WI38 (cell line): ENCODE data around the gene FAM184A.

Source experiments
- H3K4me3 ChIP-seq: 2 replicates; pipeline ENCODE4 v1.5.1; 2011; ENCODE audit warnings: low read depth, mild to moderate bottlenecking, control low read depth, low read length
- TF ChIP-seq, protein P1 (sequence below): IDR thresholded peaks from 2 replicates; pipeline ENCODE4 v1.5.1; 2012; ENCODE audit warnings: low read depth, mild to moderate bottlenecking, control low read depth, low read length

FAM184A gene

DNA sequence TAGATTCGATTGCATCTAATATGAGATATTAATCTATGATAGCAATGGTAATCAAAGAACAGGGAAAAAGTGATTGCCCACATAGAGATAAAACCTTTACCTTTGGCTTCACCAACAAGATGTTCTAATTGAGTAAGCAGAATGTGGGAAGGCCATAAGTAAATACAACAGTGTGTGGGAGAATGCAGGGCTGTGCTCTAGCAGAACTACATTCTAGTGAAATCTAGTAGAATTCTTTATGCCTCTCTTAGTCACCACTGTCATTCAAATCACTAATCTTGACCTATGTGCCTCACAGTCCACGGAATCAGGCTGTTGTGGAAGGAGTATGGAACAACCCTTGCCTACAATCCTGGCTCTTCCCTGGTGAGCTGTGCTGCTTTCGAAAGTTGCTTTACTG lies 113.1 kb downstream of the FAM184A start:
- no peak overlapping the region for H3K4me3 ChIP-seq
- TF ChIP-seq, protein P1, sequence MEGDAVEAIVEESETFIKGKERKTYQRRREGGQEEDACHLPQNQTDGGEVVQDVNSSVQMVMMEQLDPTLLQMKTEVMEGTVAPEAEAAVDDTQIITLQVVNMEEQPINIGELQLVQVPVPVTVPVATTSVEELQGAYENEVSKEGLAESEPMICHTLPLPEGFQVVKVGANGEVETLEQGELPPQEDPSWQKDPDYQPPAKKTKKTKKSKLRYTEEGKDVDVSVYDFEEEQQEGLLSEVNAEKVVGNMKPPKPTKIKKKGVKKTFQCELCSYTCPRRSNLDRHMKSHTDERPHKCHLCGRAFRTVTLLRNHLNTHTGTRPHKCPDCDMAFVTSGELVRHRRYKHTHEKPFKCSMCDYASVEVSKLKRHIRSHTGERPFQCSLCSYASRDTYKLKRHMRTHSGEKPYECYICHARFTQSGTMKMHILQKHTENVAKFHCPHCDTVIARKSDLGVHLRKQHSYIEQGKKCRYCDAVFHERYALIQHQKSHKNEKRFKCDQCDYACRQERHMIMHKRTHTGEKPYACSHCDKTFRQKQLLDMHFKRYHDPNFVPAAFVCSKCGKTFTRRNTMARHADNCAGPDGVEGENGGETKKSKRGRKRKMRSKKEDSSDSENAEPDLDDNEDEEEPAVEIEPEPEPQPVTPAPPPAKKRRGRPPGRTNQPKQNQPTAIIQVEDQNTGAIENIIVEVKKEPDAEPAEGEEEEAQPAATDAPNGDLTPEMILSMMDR: no peak

DNA sequence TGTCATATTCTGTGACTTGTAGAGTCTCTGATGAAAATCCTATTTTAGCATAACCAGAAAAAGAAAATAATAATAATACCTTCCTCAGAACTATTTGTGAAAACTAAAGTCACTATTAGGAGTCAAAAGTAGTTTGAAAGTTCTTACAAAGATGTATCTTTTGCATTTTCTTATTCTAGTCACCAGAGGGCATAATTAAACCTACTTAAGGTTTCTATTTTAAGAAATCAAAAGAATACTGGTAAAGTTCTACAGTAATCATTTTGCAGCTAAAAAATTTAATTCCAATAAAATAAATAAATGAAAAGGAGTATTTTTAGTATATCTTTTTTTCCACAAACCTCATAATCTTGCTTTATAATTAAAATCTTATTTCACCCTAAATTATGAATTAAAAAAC lies 115.5 kb downstream of the FAM184A start:
- H3K4me3 ChIP-seq: no peak overlapping the region
- TF ChIP-seq, protein P1: no peak

DNA sequence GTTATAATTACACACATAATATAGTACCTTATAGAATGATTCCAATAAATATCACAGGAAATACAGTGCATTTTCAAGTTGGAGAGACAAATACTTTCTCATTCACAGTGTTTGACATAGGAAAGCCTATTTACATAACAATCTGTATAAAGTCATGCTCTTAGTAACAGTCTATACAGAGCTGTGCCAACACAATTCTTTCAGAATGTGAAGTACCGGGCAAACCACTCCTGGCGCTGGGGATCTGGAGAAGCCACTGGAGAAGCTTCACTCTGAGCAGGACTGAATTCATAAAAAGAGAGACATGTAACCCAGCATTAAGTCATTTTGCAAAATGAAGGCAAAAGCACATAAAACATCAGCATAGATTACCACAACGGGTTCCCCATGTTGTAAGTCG lies 118.6 kb downstream of the FAM184A start:
- H3K4me3 ChIP-seq: no peak overlapping the region
- TF ChIP-seq, protein P1: no peak

DNA sequence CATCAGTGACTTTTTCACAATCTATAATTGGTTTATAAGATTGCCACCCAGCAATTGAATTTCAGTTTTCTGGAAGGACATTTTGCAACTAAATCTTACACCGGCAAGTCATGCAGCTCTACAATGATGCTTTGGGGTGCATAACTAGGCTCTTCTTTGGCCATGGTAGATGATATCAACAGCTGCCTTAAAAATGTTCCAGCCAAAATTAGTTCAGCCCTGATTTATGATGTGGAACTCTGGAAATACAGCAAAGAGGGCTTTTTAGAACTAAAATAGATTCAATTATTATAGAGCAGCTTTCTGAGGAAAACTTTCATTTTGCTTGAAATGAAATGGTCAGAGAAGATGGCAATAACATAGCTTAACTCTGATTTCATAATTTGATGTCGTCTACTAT lies 125.1 kb downstream of the FAM184A start:
- H3K4me3 ChIP-seq: no peak overlapping the region
- TF ChIP-seq, protein P1: no peak

DNA sequence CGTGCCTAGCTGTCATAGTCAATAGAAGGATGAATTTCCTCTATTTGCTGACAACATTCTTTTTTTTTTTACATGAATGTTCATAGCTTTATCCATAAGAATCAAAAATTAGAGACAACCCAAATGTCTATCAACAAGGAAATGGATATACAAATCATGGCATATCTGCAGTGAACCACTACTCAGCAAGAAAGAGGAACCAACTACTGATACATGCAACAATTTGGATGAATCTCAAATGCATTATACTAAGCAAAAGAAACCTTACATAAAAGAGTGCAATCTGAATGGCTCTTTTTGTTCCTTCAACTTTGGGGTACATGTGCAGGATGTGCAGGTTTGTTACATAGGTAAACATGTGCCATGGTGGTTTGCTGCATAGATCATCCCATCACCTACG lies 125.8 kb downstream of the FAM184A start:
- no peak overlapping the region for H3K4me3 ChIP-seq
- TF ChIP-seq, protein P1: no peak

DNA sequence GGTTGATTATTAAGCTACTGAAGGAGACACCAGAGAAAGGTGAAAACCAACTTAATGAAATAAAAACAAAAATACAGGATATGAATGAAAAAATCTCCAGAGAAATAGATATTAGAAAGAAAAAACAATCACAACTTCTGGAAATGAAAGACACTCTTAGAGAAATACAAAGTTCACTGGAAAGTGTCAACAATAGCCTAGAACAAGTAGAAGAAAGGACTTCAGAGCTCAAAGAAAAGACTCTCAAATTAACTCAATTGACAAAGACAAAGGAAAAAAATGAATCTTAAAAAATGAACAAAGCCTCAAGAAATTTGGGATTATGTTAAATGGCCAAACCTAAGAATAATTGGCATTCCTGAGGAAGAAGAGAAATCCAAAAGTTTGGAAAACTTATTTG lies 133.2 kb downstream of the FAM184A start:
- TF ChIP-seq, protein P1: no peak
- no peak overlapping the region for H3K4me3 ChIP-seq

DNA sequence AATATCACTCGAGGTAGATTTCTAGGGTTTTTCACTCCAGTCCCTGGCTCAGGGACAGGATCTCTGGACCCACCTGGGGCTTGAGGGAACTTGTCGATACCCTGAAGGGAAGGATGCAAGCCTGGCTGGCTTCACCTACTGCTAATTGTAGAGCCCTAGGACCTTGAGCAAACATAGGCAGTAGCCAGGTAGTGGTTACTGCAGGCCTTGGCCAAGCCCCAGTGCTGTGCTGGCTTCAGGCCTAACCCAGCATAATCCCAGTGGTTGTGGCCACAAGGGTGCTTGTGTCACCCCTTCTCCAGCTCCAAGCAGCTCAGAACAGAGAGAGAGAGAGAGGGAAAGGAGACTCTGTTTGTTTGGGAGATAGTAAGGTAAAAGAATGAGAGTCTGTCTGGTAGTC lies 137.7 kb downstream of the FAM184A start:
- H3K4me3 ChIP-seq: no peak overlapping the region
- TF ChIP-seq, protein P1: no peak
